ENCODE data around the gene DEAF1.

The DEAF1 gene

GRCh38 chr11:724778-725386 is 29.9 kb upstream of the DEAF1 start:
- no peaks in the 10 kb centered on the region for H3K36me3 Mint-ChIP-seq
- peaks cover 28% of the 10 kb centered on the region for H3K4me1 Mint-ChIP-seq
- peak overlapping the region; percentile 76 for H3K4me3 Mint-ChIP-seq
- H3K27me3 Mint-ChIP-seq: peaks cover 3% of the 10 kb centered on the region
- no peak for ATAC-seq
- H3K27ac Mint-ChIP-seq: peak overlapping the region; percentile 71
- no peaks in the 10 kb centered on the region for H3K9me3 Mint-ChIP-seq

GRCh38 chr11:724049-724777 is 29.2 kb upstream of the DEAF1 start:
- Mint-ChIP-seq H3K4me1 (peaks cover 28% of the 10 kb centered on the region), H3K36me3 (no peaks in the 10 kb centered on the region), H3K4me3 (no peak overlapping the region), H3K27me3 (peaks cover 10% of the 10 kb centered on the region), H3K27ac (no peak overlapping the region), H3K9me3 (no peaks in the 10 kb centered on the region)
- no peak for ATAC-seq

GRCh38 chr11:723120-723883 is 28.3 kb upstream of the DEAF1 start:
- peak overlapping the region; percentile 79 for H3K27ac Mint-ChIP-seq
- ATAC-seq: no peak
- H3K4me1 Mint-ChIP-seq: peaks cover 28% of the 10 kb centered on the region
- no peaks in the 10 kb centered on the region for H3K9me3 Mint-ChIP-seq
- peaks cover 14% of the 10 kb centered on the region for H3K27me3 Mint-ChIP-seq
- no peaks in the 10 kb centered on the region for H3K36me3 Mint-ChIP-seq
- H3K4me3 Mint-ChIP-seq: peak overlapping the region; percentile 84

- ATAC-seq: peak; percentile 1
- no peaks in the 10 kb centered on the region for H3K36me3 Mint-ChIP-seq
- H3K4me1 Mint-ChIP-seq: peaks cover 28% of the 10 kb centered on the region
- H3K4me3 Mint-ChIP-seq: peak overlapping the region; percentile 38
- H3K9me3 Mint-ChIP-seq: no peaks in the 10 kb centered on the region
- peaks cover 14% of the 10 kb centered on the region for H3K27me3 Mint-ChIP-seq
- H3K27ac Mint-ChIP-seq: no peak overlapping the region
These were observed 27.4 kb upstream of the DEAF1 start for GRCh38 chr11:722346-722811.

- H3K4me3 Mint-ChIP-seq: peak overlapping the region; percentile 70
- no peaks in the 10 kb centered on the region for H3K36me3 Mint-ChIP-seq
- H3K27ac Mint-ChIP-seq: peak overlapping the region; percentile 49
- no peaks in the 10 kb centered on the region for H3K9me3 Mint-ChIP-seq
- H3K4me1 Mint-ChIP-seq: peaks cover 28% of the 10 kb centered on the region
- peak; percentile 79 for ATAC-seq
- H3K27me3 Mint-ChIP-seq: peaks cover 14% of the 10 kb centered on the region
These were observed 26.8 kb upstream of the DEAF1 start for GRCh38 chr11:721741-722345.

- Mint-ChIP-seq H3K4me1 (peaks cover 28% of the 10 kb centered on the region), H3K9me3 (no peaks in the 10 kb centered on the region), H3K27ac (peak overlapping the region; percentile 49), H3K4me3 (peak overlapping the region; percentile 70), H3K27me3 (peaks cover 14% of the 10 kb centered on the region), H3K36me3 (no peaks in the 10 kb centered on the region)
- peak; percentile 34 for ATAC-seq
These were observed 26.3 kb upstream of the DEAF1 start for GRCh38 chr11:721247-721740.

- H3K4me3 Mint-ChIP-seq: peak overlapping the region; percentile 70
- peak overlapping the region; percentile 49 for H3K27ac Mint-ChIP-seq
- peaks cover 14% of the 10 kb centered on the region for H3K27me3 Mint-ChIP-seq
- no peak for ATAC-seq
- H3K4me1 Mint-ChIP-seq: peaks cover 28% of the 10 kb centered on the region
- H3K36me3 Mint-ChIP-seq: no peaks in the 10 kb centered on the region
- H3K9me3 Mint-ChIP-seq: no peaks in the 10 kb centered on the region
These were observed 25.7 kb upstream of the DEAF1 start for GRCh38 chr11:720642-721246.

- Mint-ChIP-seq H3K4me3 (no peak overlapping the region), H3K36me3 (no peaks in the 10 kb centered on the region), H3K27me3 (peaks cover 14% of the 10 kb centered on the region), H3K9me3 (peaks cover 3% of the 10 kb centered on the region), H3K27ac (no peak overlapping the region), H3K4me1 (peaks cover 24% of the 10 kb centered on the region)
- ATAC-seq: no peak
These were observed 25.1 kb upstream of the DEAF1 start for GRCh38 chr11:720017-720641.

GRCh38 chr11:719214-720016 is 24.4 kb upstream of the DEAF1 start:
- peak overlapping the region; percentile 25 for H3K4me3 Mint-ChIP-seq

GRCh38 chr11:714436-714835 is 19.4 kb upstream of the DEAF1 start:
- Mint-ChIP-seq H3K27ac (no peak overlapping the region), H3K36me3 (peaks cover 6% of the 10 kb centered on the region), H3K4me1 (peaks cover 15% of the 10 kb centered on the region), H3K9me3 (peaks cover 7% of the 10 kb centered on the region), H3K27me3 (peaks cover 52% of the 10 kb centered on the region), H3K4me3 (no peak overlapping the region)
- ATAC-seq: no peak

More at GRCh38 chr11:719214-720016, 24.4 kb upstream of the DEAF1 start:
- Mint-ChIP-seq H3K9me3 (peaks cover 7% of the 10 kb centered on the region), H3K27me3 (peaks cover 22% of the 10 kb centered on the region), H3K27ac (no peak overlapping the region), H3K4me1 (peaks cover 22% of the 10 kb centered on the region), H3K36me3 (peaks cover 5% of the 10 kb centered on the region)
- no peak for ATAC-seq

- H3K36me3 Mint-ChIP-seq: peaks cover under 1% of the 10 kb centered on the region
- peaks cover 32% of the 10 kb centered on the region for H3K4me1 Mint-ChIP-seq
- H3K27me3 Mint-ChIP-seq: peaks cover 65% of the 10 kb centered on the region
- ATAC-seq: no peak
- H3K4me3 Mint-ChIP-seq: no peak overlapping the region
- no peaks in the 10 kb centered on the region for H3K9me3 Mint-ChIP-seq
- no peak overlapping the region for H3K27ac Mint-ChIP-seq
These were observed 14.3 kb upstream of the DEAF1 start for GRCh38 chr11:709109-709997.

- no peaks in the 10 kb centered on the region for H3K36me3 Mint-ChIP-seq
- no peak overlapping the region for H3K27ac Mint-ChIP-seq
- ATAC-seq: no peak
- H3K9me3 Mint-ChIP-seq: no peaks in the 10 kb centered on the region
- H3K27me3 Mint-ChIP-seq: peaks cover 56% of the 10 kb centered on the region
- no peak overlapping the region for H3K4me3 Mint-ChIP-seq
- H3K4me1 Mint-ChIP-seq: peaks cover 32% of the 10 kb centered on the region
These were observed 13.5 kb upstream of the DEAF1 start for GRCh38 chr11:708511-708910.
